ENCODE results near the gene GRM1. TPM values are rescaled to one million over a fixed set of nuclear protein-coding genes. Genes with fewer than 3 reads are reported as not detected.

GRM1 gene
- total RNA-seq, 1 donor from 2014 or later: not detected

GRCh38 chr6:146300521-146300920, 271.7 kb downstream of the GRM1 start:
- Mint-ChIP-seq H3K4me3 (no peak overlapping the region), H3K27me3 (ENCODE audit: insufficient read depth) (no peaks in the 10 kb centered on the region), H3K36me3 (ENCODE audit: low read depth) (no peaks in the 10 kb centered on the region), H3K4me1 (ENCODE audit: low read depth) (no peaks in the 10 kb centered on the region), H3K9me3 (no peaks in the 10 kb centered on the region), H3K27ac (no peak overlapping the region)
- DNase-seq (ENCODE audit: low spot score): no peak
- intact Hi-C loops (cut with micrococcal nuclease): no loop called here

- no peak for DNase-seq (ENCODE audit: low spot score)
- Mint-ChIP-seq H3K4me3 (no peak overlapping the region), H3K4me1 (ENCODE audit: low read depth) (no peaks in the 10 kb centered on the region), H3K27ac (no peak overlapping the region), H3K27me3 (ENCODE audit: insufficient read depth) (no peaks in the 10 kb centered on the region), H3K9me3 (no peaks in the 10 kb centered on the region), H3K36me3 (ENCODE audit: low read depth) (no peaks in the 10 kb centered on the region)
- intact Hi-C loops (cut with micrococcal nuclease): no loop called here
These were observed 272.9 kb downstream of the GRM1 start for GRCh38 chr6:146301764-146302163.

- Mint-ChIP-seq H3K27me3 (ENCODE audit: insufficient read depth) (no peaks in the 10 kb centered on the region), H3K36me3 (ENCODE audit: low read depth) (no peaks in the 10 kb centered on the region), H3K4me1 (ENCODE audit: low read depth) (no peaks in the 10 kb centered on the region), H3K4me3 (no peak overlapping the region), H3K9me3 (no peaks in the 10 kb centered on the region), H3K27ac (no peak overlapping the region)
- intact Hi-C loops (cut with micrococcal nuclease): no loop called here
- DNase-seq (ENCODE audit: low spot score): no peak
These were observed 274.1 kb downstream of the GRM1 start for GRCh38 chr6:146302994-146303393.

DNA sequence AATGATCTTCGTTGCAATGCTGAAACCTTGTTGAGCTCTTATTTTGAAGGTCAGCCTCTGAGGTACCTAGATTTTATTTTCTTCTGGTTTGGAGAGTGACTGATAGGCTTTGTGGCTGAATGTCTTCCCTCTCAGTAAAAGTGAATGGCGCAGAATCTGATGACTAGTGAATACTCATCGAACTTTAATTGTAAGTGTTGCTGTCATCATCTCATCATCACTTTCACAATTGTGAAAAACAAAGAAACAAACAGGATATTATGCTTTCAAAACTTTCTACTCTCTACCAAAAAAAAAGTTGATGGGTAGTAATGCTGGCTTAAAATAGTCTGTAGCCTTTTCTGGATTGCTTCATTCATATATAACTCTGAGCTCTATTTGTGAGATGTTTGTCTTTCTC, 275.3 kb downstream of the GRM1 start:
- intact Hi-C loops (cut with micrococcal nuclease): no loop called here
- Mint-ChIP-seq H3K27ac (no peak overlapping the region), H3K4me3 (no peak overlapping the region), H3K36me3 (ENCODE audit: low read depth) (no peaks in the 10 kb centered on the region), H3K27me3 (ENCODE audit: insufficient read depth) (no peaks in the 10 kb centered on the region), H3K4me1 (ENCODE audit: low read depth) (no peaks in the 10 kb centered on the region), H3K9me3 (no peaks in the 10 kb centered on the region)
- DNase-seq (ENCODE audit: low spot score): no peak

GRCh38 chr6:146305092-146305491, 276.2 kb downstream of the GRM1 start:
- intact Hi-C loops (cut with micrococcal nuclease): no loop called here

DNA sequence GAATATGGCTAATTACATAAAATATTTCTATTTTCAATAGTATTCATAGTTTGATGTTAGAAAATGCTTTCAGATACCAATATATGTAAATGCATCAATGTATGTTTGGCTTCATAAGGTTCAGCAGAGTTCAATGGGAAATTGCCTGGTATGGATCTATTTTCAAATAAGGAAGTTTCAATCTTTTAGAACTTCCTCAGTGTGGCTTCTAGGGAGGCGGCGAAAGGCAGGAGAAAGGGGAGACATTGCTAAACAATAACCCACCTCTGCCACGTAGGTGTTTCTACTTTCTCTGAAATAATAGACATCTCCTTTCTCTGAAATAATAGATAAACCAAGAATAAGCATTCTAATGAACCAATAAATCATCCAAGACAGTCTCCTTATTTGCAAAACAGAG, 277.1 kb downstream of the GRM1 start:
- no peaks in the 10 kb centered on the region for H3K9me3 Mint-ChIP-seq
- H3K4me1 Mint-ChIP-seq (ENCODE audit: low read depth): no peaks in the 10 kb centered on the region
- H3K27me3 Mint-ChIP-seq (ENCODE audit: insufficient read depth): no peaks in the 10 kb centered on the region
- no peak overlapping the region for H3K27ac Mint-ChIP-seq
- no peak for DNase-seq (ENCODE audit: low spot score)
- intact Hi-C loops (cut with micrococcal nuclease): no loop called here
- no peaks in the 10 kb centered on the region for H3K36me3 Mint-ChIP-seq (ENCODE audit: low read depth)
- no peak overlapping the region for H3K4me3 Mint-ChIP-seq

More at GRCh38 chr6:146305092-146305491, 276.2 kb downstream of the GRM1 start:
- Mint-ChIP-seq H3K4me1 (ENCODE audit: low read depth) (no peaks in the 10 kb centered on the region), H3K4me3 (no peak overlapping the region), H3K27ac (no peak overlapping the region), H3K27me3 (ENCODE audit: insufficient read depth) (no peaks in the 10 kb centered on the region), H3K36me3 (ENCODE audit: low read depth) (no peaks in the 10 kb centered on the region), H3K9me3 (no peaks in the 10 kb centered on the region)
- DNase-seq (ENCODE audit: low spot score): no peak

DNA sequence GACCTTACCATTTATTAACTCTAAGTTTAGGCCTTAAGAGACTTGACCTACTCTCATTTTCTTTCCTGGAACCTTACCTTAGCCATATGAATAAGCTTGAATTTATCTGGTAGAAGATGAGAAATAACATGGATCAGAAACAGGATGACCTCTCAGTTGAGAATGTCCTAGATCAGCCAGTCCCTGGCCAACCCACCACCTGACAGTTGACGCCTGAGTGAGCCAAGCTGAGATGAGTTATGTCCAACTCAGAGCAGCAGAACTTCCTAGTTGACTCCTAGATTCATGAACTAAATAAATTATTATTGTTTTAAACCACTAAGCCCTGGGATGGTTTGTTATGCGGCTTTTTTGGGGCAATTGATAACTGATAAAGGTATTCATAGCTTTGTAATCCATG, 281.8 kb downstream of the GRM1 start:
- DNase-seq (ENCODE audit: low spot score): no peak
- Mint-ChIP-seq H3K9me3 (no peaks in the 10 kb centered on the region), H3K4me3 (no peak overlapping the region), H3K4me1 (ENCODE audit: low read depth) (no peaks in the 10 kb centered on the region), H3K27me3 (ENCODE audit: insufficient read depth) (no peaks in the 10 kb centered on the region), H3K36me3 (ENCODE audit: low read depth) (no peaks in the 10 kb centered on the region), H3K27ac (no peak overlapping the region)
- intact Hi-C loops (cut with micrococcal nuclease): no loop called here

DNA sequence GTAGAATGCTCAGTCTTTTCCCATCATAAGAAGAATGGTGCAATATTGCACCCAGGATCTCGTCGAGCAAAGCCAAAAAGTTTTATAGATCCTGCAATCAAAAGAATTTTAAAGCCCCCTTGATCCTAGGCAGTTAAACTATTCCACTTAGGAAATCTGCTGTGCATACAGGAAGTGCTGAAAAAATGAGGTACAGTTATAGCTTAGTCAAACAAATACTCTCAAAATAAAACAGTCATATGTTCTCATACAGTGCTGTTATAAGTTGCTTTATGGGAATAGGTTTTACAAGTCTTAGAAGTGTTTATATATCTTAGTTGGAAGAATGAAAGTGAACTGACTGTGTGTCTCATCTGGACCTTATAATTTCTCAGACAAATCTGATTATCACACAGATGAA, 282.2 kb downstream of the GRM1 start:
- intact Hi-C loops (cut with micrococcal nuclease): no loop called here
- Mint-ChIP-seq H3K27me3 (ENCODE audit: insufficient read depth) (no peaks in the 10 kb centered on the region), H3K4me1 (ENCODE audit: low read depth) (no peaks in the 10 kb centered on the region), H3K9me3 (no peaks in the 10 kb centered on the region), H3K27ac (no peak overlapping the region), H3K36me3 (ENCODE audit: low read depth) (no peaks in the 10 kb centered on the region), H3K4me3 (no peak overlapping the region)
- DNase-seq (ENCODE audit: low spot score): no peak

GRCh38 chr6:146312608-146313007, 283.7 kb downstream of the GRM1 start:
- Mint-ChIP-seq H3K9me3 (no peaks in the 10 kb centered on the region), H3K36me3 (ENCODE audit: low read depth) (no peaks in the 10 kb centered on the region), H3K27ac (no peak overlapping the region), H3K4me1 (ENCODE audit: low read depth) (no peaks in the 10 kb centered on the region), H3K27me3 (ENCODE audit: insufficient read depth) (no peaks in the 10 kb centered on the region), H3K4me3 (no peak overlapping the region)
- no peak for DNase-seq (ENCODE audit: low spot score)
- intact Hi-C loops (cut with micrococcal nuclease): no loop called here

DNA sequence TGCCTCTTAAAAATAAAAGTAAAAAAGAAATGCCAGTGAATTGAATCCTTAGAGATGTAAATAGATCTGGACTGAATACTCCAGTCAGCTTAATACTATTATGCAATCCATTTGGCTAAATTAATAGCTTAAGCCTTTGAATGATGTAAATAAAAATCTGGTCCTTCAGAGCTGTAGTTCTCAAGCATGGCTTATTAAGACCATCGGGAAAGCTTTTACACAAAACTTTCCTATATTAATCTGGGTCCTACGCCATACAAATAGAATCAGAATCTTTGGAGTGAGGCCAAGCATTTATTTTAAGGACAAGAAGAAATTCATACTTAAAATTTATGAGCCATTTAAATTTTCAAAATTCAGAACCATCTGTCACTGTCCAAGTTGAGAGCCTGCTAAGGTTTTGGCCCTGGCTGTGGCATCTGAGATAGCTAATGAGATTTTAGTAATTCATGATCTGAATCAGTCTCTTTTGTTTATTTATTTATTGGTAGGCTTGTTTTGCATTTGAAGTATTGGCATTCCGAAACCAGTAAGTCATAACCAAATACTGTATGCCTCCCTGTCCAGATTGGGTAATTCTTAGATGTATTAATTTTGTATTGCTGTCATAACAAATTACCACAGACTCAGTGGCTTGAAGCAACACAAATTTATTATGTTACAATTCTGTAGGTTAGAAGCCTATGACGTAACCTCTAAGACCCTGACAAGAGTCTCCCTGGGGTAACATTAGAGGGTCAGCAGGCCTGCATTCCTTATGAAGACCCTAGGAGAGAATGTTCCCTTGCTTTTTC, 286.7 kb downstream of the GRM1 start:
- DNase-seq (ENCODE audit: low spot score): no peak
- Mint-ChIP-seq H3K36me3 (ENCODE audit: low read depth) (no peaks in the 10 kb centered on the region), H3K4me1 (ENCODE audit: low read depth) (no peaks in the 10 kb centered on the region), H3K4me3 (no peak overlapping the region), H3K9me3 (no peaks in the 10 kb centered on the region), H3K27ac (no peak overlapping the region), H3K27me3 (ENCODE audit: insufficient read depth) (no peaks in the 10 kb centered on the region)
- intact Hi-C loops (cut with micrococcal nuclease): no loop called here

DNA sequence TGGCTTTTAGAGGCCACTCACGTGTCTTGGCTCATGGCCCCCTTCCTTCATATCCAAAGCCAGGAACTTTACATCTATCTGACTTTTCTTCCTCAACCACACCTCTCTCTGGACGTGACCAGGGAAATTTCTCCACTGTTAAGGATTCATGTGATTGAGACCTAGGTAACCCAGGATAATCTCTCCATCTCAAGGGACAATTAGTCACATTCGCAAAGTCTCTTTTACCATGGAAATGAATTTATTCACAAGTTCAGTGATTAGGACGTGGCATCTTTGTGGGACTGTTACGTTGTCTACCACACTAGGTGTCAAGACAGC, 287.3 kb downstream of the GRM1 start:
- Mint-ChIP-seq H3K27me3 (ENCODE audit: insufficient read depth) (no peaks in the 10 kb centered on the region), H3K36me3 (ENCODE audit: low read depth) (no peaks in the 10 kb centered on the region), H3K4me1 (ENCODE audit: low read depth) (no peaks in the 10 kb centered on the region), H3K27ac (no peak overlapping the region), H3K4me3 (no peak overlapping the region), H3K9me3 (no peaks in the 10 kb centered on the region)
- DNase-seq (ENCODE audit: low spot score): no peak
- intact Hi-C loops (cut with micrococcal nuclease): no loop called here

GRCh38 chr6:146331013-146331412, 302.2 kb downstream of the GRM1 start:
- Mint-ChIP-seq H3K36me3 (ENCODE audit: low read depth) (no peaks in the 10 kb centered on the region), H3K27me3 (ENCODE audit: insufficient read depth) (peaks cover 2% of the 10 kb centered on the region), H3K9me3 (no peaks in the 10 kb centered on the region), H3K4me1 (ENCODE audit: low read depth) (no peaks in the 10 kb centered on the region), H3K27ac (no peak overlapping the region), H3K4me3 (no peak overlapping the region)
- intact Hi-C loops (cut with micrococcal nuclease): no loop called here
- DNase-seq (ENCODE audit: low spot score): no peak

GRCh38 chr6:146335336-146335735, 306.5 kb downstream of the GRM1 start:
- intact Hi-C loops (cut with micrococcal nuclease): no loop called here

GRCh38 chr6:146336191-146336590, 307.3 kb downstream of the GRM1 start:
- no peak for DNase-seq (ENCODE audit: low spot score)
- Mint-ChIP-seq H3K4me3 (no peak overlapping the region), H3K36me3 (ENCODE audit: low read depth) (no peaks in the 10 kb centered on the region), H3K27ac (no peak overlapping the region), H3K27me3 (ENCODE audit: insufficient read depth) (no peaks in the 10 kb centered on the region), H3K9me3 (no peaks in the 10 kb centered on the region), H3K4me1 (ENCODE audit: low read depth) (no peaks in the 10 kb centered on the region)
- intact Hi-C loops (cut with micrococcal nuclease): no loop called here

More at GRCh38 chr6:146335336-146335735, 306.5 kb downstream of the GRM1 start:
- H3K27ac Mint-ChIP-seq: no peak overlapping the region
- H3K4me1 Mint-ChIP-seq (ENCODE audit: low read depth): no peaks in the 10 kb centered on the region
- no peaks in the 10 kb centered on the region for H3K36me3 Mint-ChIP-seq (ENCODE audit: low read depth)
- H3K4me3 Mint-ChIP-seq: no peak overlapping the region
- no peak for DNase-seq (ENCODE audit: low spot score)
- H3K27me3 Mint-ChIP-seq (ENCODE audit: insufficient read depth): no peaks in the 10 kb centered on the region
- H3K9me3 Mint-ChIP-seq: no peaks in the 10 kb centered on the region

Measured in activated T-helper 1 cell treated with anti-CD3 and anti-CD28 coated beads, Interleukin-12 subunit alpha, Interleukin-12 subunit beta, Interleukin-2, Interleukin-4 antibody, amounts not matched to agents 30 ng/mL and 10 ng/mL and 1 ng/mL, durations not matched to agents 14 hours and 24 hours and 36 hours (primary cell).